OCI-LY3 (cell line): ENCODE measurements around the gene LTBP2.

ENCODE experiments used
- H2AFZ ChIP-seq: fragments of 200-600, 300-600 bp; shearing (Covaris generic); 2 replicates; pipeline ENCODE4 v1.6.0; 2014; ENCODE audit warnings: antibody characterized with exemption, low read depth, low read length
- H3K27ac ChIP-seq: fragments of 200-600, 300-600 bp; sonication (generic); 2 replicates; pipeline ENCODE4 v1.5.1; 2014; ENCODE audit warnings: mild to moderate bottlenecking, low read length, moderate library complexity, mixed read lengths
- H3K27me3 ChIP-seq: fragments of 200-600, 300-600 bp; sonication (generic); 2 replicates; pipeline ENCODE4 v1.6.1; 2014; ENCODE audit warnings: low read depth, low read length, mixed read lengths
- H3K36me3 ChIP-seq: fragments of 200-600, 300-600 bp; sonication (generic); replicated peaks from 2 replicates; pipeline ENCODE3; 2014; ENCODE audit warnings: low read depth, low read length, mixed read lengths
- H3K4me1 ChIP-seq: fragments of 300-600, 200-600 bp; sonication (generic); 2 replicates; pipeline ENCODE4 v1.6.1; 2014; ENCODE audit warnings: low read length, mixed read lengths
- H3K4me2 ChIP-seq: fragments of 200-600, 300-600 bp; sonication (generic); 2 replicates; pipeline ENCODE4 v1.6.1; 2014; ENCODE audit warnings: low read length, mixed read lengths
- H3K4me3 ChIP-seq: fragments of 300-600, 200-600 bp; sonication (generic); 2 replicates; pipeline ENCODE4 v1.5.1; 2014; ENCODE audit warnings: antibody characterized with exemption, mild to moderate bottlenecking, low read length, moderate library complexity
- H3K79me2 ChIP-seq: fragments of 300-600, 200-600 bp; shearing (Covaris generic); 2 replicates; pipeline ENCODE4 v1.6.1; 2014; ENCODE audit warnings: mild to moderate bottlenecking, low read length, mixed read lengths
- H3K9ac ChIP-seq: fragments of 300-600, 200-600 bp; shearing (Covaris generic); 2 replicates; pipeline ENCODE4 v1.6.0; 2014; ENCODE audit warnings: mild to moderate bottlenecking, low read length, moderate library complexity
- H3K9me3 ChIP-seq: fragments of 200-600, 300-600 bp; shearing (Covaris generic); 2 replicates; pipeline ENCODE4 v1.6.1; 2014; ENCODE audit warnings: low read length, mixed read lengths; ENCODE audit not compliant: insufficient read depth
- H4K20me1 ChIP-seq: fragments of 200-600, 300-600 bp; sonication (generic); 2 replicates; pipeline ENCODE4 v1.6.1; 2016; ENCODE audit warnings: low read length, mixed read lengths; ENCODE audit not compliant: insufficient read depth
- CTCF ChIP-seq: fragments of 200-600, 300-600 bp; sonication (generic); IDR thresholded peaks from 2 replicates; pipeline ENCODE4 v1.5.1; 2014; ENCODE audit warnings: antibody characterized with exemption, low read length, low read depth
- EZH2phosphoT487 ChIP-seq: fragments of 200-600 bp; shearing (Covaris generic); IDR thresholded peaks from 2 replicates; pipeline ENCODE4 v1.6.1; 2018; ENCODE audit warnings: antibody characterized with exemption, mixed run types, low read depth

The LTBP2 gene

GRCh38 chr14:74634481-74634880 lies 22.4 kb upstream of the LTBP2 start:
- Histone ChIP-seq H2AFZ (no peak overlapping the region), H3K4me2 (no peak overlapping the region), H3K27me3 (0 out of 2 replicates have a peak, but pooled peaks cover 13% of the 10 kb centered on the region), H3K36me3 (no peaks in the 10 kb centered on the region), H3K9me3 (no peaks in the 10 kb centered on the region), H3K4me1 (peaks cover 11% of the 10 kb centered on the region), H4K20me1 (no peaks in the 10 kb centered on the region), H3K9ac (no peak overlapping the region), H3K4me3 (no peak overlapping the region), H3K27ac (no peak overlapping the region), H3K79me2 (no peaks in the 10 kb centered on the region)
- TF ChIP-seq EZH2phosphoT487 (no peak), CTCF (no peak)

GRCh38 chr14:74630881-74631690 lies 19.0 kb upstream of the LTBP2 start:
- Histone ChIP-seq H3K27ac (no peak overlapping the region), H3K36me3 (no peaks in the 10 kb centered on the region), H3K79me2 (no peaks in the 10 kb centered on the region), H3K4me2 (no peak overlapping the region), H2AFZ (no peak overlapping the region), H3K27me3 (0 out of 2 replicates have a peak, but pooled peaks cover 10% of the 10 kb centered on the region), H3K4me3 (no peak overlapping the region), H3K9ac (no peak overlapping the region), H3K4me1 (no peaks in the 10 kb centered on the region), H4K20me1 (no peaks in the 10 kb centered on the region), H3K9me3 (no peaks in the 10 kb centered on the region)
- TF ChIP-seq EZH2phosphoT487 (no peak), CTCF (no peak)

GRCh38 chr14:74628418-74628817 lies 16.4 kb upstream of the LTBP2 start:
- Histone ChIP-seq H3K4me1 (no peaks in the 10 kb centered on the region), H3K4me3 (no peak overlapping the region), H3K27ac (no peak overlapping the region), H2AFZ (no peak overlapping the region), H3K9me3 (no peaks in the 10 kb centered on the region), H3K79me2 (no peaks in the 10 kb centered on the region), H3K27me3 (peaks cover 5% of the 10 kb centered on the region; the same call in 1 of the 2 replicates), H3K4me2 (no peak overlapping the region), H3K36me3 (no peaks in the 10 kb centered on the region), H3K9ac (no peak overlapping the region), H4K20me1 (no peaks in the 10 kb centered on the region)
- TF ChIP-seq EZH2phosphoT487: no peak
- no peak for TF ChIP-seq CTCF

GRCh38 chr14:74627076-74627475 lies 15.0 kb upstream of the LTBP2 start:
- Histone ChIP-seq H3K27ac (no peak overlapping the region), H3K4me2 (no peak overlapping the region), H3K36me3 (no peaks in the 10 kb centered on the region), H3K9me3 (no peaks in the 10 kb centered on the region), H3K9ac (no peak overlapping the region), H2AFZ (no peak overlapping the region), H3K27me3 (peaks cover 5% of the 10 kb centered on the region; the same call in 1 of the 2 replicates), H4K20me1 (no peaks in the 10 kb centered on the region), H3K4me3 (no peak overlapping the region), H3K79me2 (no peaks in the 10 kb centered on the region), H3K4me1 (no peaks in the 10 kb centered on the region)
- TF ChIP-seq CTCF (no peak), EZH2phosphoT487 (no peak)
